NCI-H2081 treated with DMSO at 0.1 percent for 48 hours (cell line): ENCODE results near the gene PPP5C.
"Not testable (repeated sequence)": the region's sequence is repeated elsewhere in the genome, so short reads cannot be mapped to it uniquely, and the experiment has no call there.

Source experiments
- DNase-seq: peaks from one replicate; lab custom pipeline; 2025; lab: John Stamatoyannopoulos, UW

The PPP5C gene

GRCh38 chr19:46410205-46411087, 63.6 kb downstream of the PPP5C start:
- no peak for DNase-seq

DNA sequence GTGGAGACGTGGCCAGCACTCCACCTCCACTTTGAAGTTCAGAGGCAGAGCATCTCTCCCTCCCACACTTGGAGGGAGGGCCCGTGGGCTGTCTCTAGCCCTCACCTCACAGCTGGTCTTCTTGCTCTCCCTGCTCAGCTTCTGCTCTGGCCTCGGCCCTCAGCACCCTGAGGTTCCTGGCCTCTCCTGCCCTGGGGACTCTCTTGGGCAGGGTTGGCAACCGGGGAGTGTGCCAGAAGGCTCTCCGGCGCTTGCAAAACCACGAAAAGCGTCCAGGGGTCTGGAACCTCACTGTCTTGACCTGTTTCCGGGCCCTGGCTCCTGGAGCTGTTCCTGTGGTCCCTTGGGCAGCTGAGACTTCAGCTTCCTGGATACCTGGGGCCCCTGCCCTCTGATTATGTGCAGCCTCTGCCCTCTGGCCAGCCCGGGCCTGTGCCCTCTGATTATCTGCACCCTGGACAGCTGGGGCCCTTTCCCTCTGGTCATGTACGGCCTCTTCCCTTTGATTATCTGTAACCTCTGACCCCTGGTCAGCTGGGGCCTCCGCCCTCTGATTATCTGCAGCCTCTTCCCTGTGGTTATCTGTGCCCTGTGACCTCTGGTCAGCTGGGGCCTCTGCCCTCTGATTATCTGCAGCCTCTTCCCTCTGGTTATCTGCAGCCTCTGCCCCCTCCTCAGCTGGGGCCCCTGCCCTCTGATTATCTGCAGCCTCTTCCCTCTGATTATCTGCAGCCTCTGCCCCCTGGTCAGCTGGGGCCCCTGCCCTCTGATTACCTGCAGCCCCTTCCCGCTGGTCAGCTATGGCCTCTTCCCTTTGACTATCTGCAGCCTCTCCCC, 64.4 kb downstream of the PPP5C start:
- no peak for DNase-seq

GRCh38 chr19:46411925-46412649, 65.2 kb downstream of the PPP5C start:
- DNase-seq, result no peak

DNA sequence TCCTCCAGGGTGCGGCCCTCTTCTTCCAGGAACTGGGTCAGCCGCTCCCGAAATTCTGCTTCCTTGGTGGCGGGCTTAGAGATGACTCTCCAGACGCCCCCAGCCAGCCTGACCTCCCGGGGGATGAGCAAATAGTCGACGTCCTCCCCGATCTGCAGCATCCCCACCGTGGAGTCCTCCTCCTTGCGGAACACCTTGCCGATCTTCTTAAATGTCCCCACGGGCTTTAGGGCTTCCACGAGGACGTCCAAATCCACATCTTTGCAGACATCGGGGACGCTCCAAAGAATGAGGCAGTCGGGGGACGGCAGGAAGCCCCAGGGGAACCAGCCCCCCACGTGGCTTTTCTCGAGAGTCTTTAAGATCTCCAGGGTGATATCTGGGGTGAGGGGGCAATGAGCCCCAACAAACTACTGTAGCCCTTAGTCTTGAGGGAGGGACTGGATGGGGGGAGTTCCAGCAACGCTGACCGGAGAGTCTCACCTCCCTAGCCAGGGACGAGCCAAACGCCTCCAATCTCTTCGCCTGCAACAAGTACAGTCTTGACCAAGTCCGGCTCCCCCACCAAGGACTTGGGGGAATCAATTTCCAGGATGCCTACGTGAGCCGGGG, 65.9 kb downstream of the PPP5C start:
- no peak for DNase-seq

DNA sequence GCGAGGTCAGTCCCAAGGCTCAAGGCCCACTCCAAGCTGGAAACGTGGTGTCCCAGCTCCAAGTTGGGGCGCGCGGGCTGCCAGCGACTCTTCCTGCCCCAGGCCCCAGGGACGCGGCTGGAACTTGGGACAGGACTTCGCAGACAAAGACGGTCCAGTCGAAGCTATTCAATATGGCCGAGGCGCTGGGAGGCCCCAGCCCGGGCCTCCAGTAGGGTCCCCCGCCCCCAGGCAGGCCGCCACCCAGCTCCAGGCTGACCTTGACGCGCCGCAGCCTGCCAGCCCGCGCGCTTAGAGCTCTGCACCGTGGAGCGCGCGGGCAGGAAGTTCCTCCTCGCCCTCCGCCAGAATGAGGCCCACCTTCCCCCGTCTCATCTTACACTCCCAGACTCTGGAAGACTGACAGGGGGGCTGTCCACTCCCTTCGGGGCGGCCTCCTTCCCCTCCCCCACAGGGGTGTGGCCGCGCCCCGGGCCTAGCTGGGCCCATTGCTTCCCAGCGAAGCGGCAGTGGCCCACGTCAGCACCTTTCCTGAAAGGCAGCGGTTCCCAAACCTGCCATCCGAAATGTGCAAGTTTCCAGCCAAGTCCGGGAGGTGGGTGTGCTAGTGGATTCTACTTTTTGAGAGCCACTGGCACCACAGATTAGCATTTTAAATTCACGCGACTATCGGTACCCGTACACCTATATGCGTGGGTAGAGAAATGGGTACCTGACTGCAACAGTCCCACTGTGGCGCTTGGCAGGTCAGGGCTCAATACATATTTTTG, 66.6 kb downstream of the PPP5C start, which contains the start of gene CCDC8:
TSS of gene CCDC8 (minus strand) at position 303 of the 770 bp plus-strand sequence. CDS start 754 bp downstream, outside the sequence.
- no peak for DNase-seq

DNA sequence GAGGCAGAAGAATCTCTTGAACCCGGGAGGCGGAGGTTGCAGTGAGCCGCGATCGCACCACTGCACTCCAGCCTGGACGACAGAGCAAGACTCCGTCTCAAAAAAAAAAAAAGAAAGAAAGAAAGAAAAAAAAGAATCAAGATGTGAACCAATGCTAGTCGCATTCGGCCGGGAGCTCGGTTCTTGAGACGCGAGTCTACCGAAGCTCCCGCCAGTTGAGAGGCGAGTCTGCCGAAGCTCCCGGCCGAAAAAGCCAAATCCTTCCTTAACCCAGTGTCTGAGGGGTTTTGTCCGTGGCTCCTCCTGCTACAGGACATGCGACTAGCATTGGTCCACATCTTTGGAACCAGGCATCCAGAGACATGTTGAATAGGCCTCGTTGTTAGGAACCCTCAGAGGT, 68.0 kb downstream of the PPP5C start:
- DNase-seq, result not testable (repeated sequence)

- not testable (repeated sequence) for DNase-seq
Observed at GRCh38 chr19:46415804-46416709, 69.2 kb downstream of the PPP5C start.

DNA sequence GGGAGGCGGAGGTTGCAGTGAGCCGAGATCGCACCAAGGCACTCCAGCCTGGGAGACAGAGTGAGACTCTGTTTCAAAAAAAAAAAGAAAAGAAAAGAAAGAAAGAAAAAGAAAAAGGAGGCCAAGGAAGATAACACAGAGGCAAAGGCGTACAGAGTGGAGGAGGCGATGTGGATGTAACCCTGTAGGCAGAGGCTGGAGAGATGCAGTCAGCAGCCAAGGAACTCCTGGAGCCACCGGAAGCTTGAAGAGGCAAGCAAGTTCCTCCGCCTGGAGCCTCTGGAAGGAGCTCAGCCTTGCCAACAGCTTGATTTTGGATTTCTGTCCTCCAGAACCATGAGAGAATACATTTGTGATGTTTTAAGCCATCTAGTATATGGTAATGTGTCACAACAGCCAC, 73.2 kb downstream of the PPP5C start:
- no peak for DNase-seq

DNA sequence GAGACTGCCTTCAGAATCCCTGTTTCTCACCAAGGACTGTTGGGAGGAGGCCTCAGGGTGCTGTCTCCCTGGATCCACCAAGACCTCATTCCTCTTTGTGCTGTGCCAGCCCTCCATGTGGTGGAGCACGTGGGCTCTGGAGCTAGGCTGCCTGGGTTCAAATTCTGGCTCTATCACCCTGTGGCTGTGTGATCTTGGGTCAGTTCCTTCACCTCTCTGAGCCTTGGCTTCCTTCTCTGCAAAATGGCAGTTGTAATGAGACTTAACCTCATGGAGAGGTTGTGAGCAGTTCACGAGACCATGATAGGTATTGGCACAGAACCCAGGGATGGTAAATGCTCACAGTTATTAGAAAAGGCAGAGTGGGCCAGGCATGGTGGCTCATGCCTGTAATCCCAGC, 75.5 kb downstream of the PPP5C start:
- DNase-seq, result no peak

DNA sequence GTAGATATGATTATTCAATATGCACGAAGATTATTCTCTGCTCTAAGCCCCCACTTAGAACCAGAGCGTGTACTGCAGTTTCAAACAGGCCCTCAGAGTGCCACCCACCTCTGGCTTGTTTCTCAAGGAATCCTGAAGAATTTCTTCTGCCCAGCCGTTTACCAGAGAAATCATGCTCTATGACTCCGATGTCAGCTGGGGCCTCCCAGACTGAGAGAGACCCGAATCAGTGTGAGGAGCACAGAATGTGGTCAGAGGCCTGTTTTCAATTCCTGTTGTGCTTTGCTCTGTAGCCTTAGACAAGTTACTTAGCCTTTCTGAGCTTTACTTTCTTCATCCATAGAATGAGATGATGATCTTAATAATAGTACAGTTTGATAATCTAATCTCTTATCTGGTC, 76.3 kb downstream of the PPP5C start:
- DNase-seq, result no peak

GRCh38 chr19:46426035-46426505, 79.2 kb downstream of the PPP5C start:
- DNase-seq, result no peak

GRCh38 chr19:46426506-46427162, 79.7 kb downstream of the PPP5C start:
- no peak for DNase-seq

- no peak for DNase-seq
Observed at GRCh38 chr19:46427518-46428045, 80.7 kb downstream of the PPP5C start.

GRCh38 chr19:46428239-46429135, 81.6 kb downstream of the PPP5C start, which contains the start of gene PNMA8C:
Gene PNMA8C (minus strand): TSS chr19:46428936. CDS start chr19:46428359, 577 bp downstream.
- DNase-seq, result no peak

- DNase-seq, result no peak
Observed at GRCh38 chr19:46429999-46430398, 83.1 kb downstream of the PPP5C start.

GRCh38 chr19:46431824-46432223, 84.9 kb downstream of the PPP5C start:
- no peak for DNase-seq

- DNase-seq, result not testable (repeated sequence)
Observed at GRCh38 chr19:46433470-46433869, 86.6 kb downstream of the PPP5C start.

DNA sequence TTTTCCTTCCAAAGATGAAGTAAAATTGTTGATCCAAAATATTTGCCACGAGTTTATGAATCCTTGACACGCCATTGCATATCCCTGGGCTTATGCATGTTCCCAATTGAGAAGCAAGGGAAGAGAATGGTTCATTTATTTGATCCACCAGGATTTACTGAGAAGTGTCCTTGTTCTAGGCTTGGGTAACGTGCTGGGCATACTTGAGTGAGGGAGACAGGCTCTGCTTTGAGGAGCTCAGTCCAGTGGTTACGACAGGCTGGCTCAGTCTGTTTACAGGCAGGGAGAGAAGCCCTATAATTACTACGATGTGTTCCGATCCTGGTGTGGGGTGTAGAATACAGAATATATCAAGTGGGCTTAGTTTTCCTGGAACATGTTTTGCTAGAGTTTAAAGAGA, 88.1 kb downstream of the PPP5C start:
- no peak for DNase-seq
